HS-5 (cell line): ENCODE data around the gene PWWP3B.
"Not testable (repeated sequence)": the region's sequence is repeated elsewhere in the genome, so short reads cannot be mapped to it uniquely, and the experiment has no call there.

Experiments
- DNase-seq: peaks from one replicate; pipeline ENCODE4 v3.0.0-alpha.2; 2012; ENCODE audit warnings: low read depth

PWWP3B gene

DNA sequence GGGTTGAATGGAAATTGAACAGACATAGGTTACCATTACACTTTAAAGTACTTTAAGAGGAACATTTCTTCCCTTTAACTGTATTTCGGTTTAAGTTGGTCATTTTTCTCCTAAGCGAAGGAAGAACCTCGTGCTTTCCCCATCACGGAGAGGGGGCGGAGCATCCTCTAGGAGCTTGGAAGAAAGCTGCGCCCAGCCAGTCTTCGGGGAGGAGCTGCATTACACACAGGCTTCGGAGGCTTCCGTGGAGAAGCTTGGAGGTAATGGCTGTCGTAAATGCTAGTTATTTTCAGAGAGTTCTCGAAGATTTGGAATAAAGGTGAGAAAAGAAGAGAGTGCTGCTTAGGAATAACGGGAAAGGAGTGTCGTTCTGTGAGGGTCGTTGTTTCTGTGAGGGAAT is at the start of gene PWWP3B:
TSS of gene PWWP3B (plus strand) at position 199 of the 400 bp plus-strand sequence. CDS start 37,128 bp downstream, outside the sequence.
- no peak for DNase-seq

DNA sequence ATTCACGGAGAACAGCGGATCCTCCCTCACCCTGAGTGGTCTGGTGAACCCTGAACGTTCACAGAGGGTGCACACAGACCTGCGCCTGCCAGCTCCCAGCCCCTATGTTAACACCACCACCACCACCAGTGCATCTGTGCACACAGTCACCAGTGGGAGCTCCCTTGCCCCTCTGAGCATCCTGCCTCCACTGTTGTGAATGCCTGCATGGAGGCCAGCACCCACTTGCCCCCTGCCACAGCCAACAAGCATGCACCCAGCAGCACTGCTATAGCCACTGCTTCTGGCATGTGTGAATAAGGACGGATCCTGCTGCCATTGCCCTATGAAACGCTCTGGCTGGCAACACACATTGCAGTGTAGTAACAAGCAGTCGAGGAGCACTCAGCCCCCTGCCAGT is 29.1 kb upstream of the PWWP3B start:
- no peak for DNase-seq

DNA sequence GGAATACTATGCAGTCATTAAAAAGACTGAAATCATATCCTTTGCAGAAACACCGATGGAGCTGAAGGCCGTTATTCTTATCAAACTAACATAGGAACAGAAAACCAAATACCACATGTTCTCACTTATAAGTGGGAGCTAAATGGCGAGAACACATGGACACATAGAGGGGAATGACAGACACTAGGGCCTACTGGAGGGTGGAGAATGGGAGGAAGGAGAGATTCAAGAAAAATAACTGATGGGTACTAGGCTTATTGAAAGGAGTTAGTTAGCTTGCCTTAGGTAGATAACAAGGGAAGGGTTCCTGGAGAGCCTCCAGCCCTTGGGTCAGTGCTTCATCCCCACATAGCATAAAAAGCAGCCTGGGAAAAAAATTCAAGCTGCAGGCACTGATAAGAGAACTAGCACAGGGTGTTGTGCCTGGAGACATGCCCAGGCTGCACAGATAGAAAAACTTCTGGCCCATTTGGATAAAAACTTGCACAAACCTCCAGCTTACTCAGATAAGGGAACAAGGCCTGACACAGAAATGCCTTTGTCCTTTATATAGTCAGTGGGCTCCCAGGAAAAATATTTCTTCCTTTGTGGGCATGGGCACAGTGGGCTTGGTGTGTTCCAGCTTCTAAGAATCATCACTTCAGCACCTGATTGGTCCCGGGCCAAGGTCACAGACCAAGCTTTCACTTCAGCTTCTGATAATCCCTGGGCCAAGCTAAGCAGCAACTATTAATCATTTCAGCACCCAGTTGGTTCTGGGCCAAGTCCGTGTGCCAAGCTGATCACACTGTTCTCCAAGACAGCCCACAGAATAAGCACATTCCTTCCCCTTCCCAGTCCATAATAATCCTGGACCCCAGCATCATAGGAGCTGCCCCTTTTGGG is 23.1 kb upstream of the PWWP3B start:
- no peak for DNase-seq

DNA sequence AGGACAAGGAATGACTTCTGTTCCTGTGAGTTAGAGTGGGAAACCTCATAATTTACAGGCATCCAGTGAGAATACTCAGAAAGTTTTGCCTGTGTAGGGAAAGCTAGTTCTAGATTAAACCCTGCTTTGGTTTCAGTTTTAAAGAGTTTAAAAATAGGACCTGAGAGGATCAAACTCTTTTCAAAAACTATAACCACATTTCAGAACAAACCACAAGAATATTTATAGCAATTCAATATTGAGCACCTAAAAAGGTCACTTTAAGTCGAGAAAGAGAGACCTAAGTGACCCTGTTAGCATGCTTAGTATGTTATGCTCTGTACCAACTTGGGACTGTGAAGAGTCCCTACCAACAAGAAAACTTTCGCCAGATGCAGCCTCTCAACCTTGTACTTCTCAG is 17.4 kb upstream of the PWWP3B start:
- no peak for DNase-seq

DNA sequence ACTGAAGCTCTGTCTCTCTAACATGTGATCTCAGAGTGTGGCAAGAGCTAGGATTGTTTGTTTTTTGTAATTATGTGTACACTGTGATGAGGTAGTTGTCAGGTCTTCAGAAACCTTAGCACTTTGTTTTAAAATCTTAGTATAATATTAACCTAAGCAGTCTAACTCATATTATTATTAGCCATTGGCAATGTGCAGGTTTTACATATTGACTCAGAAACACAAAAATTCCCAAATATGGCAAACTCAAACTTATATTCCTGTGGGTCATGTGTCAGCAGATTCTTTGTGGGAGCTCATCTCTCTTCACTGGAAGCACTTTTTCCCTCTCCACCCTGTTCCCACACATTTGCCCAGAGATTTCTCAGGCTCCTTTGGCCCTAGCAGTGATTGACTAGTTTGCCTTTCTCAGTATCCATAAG is 8.2 kb upstream of the PWWP3B start:
- no peak for DNase-seq

DNA sequence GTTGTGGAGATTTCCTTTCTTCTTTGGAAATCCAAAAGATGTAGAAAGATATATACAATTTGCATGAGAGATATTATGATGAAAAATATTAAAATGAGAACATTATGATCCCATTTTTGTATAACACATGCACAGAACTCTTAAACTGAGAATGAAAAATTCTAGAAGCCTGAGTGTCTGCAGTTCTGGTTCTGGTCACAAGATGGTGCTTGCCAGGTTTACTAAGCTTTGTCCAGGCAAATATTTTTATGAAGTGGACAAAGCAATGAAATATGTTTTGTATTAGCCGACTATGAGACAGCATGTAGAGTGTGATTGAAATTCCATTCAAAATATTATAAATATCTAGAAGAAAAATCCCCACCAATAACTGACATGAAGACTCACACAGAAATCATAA is 2.2 kb downstream of the PWWP3B start:
- DNase-seq: no peak

DNA sequence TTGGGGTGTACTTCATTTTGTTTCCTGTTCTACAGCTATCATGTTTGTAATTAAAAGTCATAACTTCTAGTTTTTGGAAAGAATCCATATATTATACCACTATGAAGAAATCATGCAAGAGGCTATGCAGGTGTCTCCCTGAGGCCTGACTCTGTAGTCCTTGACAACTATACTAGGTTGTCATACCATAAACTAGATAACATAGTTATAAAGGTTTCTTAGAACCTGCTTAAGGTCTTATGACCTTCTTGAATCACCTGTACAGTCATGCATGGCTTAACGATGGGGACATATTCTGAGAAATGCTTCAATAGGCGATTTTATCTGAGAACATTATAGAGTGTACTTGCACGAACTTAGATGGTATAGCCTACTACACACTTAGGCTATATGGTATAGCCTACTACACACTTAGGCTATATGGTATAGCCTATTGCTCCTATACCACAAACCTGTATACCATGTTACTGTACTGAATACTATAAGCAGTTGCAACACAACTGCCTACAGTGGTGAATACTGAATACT is 3.3 kb downstream of the PWWP3B start:
- no peak for DNase-seq

DNA sequence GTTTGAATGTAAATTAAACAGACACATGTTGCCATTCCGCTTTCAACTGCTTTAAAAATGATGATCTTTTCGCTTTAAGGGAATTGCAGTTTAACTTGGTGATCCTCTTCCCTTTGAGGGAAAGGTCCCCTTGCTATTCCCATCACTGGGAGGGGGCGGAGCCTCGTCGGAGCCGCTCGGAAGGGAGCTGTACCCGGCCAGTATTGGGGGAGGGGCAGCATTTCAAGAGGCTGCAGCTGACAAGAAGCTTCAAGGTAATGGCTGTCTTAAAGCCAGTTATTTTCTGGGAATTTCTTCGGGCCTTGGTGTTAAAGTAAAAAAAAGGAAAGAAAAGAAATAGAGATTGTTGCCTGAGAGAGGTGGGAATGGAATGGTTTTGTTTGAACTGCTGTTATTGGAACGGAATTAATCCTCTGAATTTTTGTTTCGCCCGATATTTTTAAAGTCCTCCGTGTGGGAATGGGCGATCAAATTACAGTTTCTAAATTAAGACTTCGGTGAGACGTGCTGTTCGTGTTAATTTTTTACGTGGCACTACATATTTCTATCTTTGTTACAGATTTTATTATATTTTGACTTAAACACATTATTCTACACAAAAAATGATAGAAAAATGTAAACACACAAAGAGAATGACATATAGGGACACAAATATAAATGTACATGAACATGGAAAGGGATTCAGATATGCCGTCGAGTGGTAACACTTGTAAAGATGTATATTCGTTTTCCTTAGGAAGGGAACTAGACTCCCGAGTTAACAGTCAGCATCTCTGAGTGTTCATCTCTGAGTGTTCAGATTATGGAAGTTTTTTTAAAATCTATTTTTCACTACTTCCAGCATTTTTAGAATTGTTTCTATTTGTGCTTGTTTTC is 9.2 kb downstream of the PWWP3B start:
- DNase-seq: no peak

DNA sequence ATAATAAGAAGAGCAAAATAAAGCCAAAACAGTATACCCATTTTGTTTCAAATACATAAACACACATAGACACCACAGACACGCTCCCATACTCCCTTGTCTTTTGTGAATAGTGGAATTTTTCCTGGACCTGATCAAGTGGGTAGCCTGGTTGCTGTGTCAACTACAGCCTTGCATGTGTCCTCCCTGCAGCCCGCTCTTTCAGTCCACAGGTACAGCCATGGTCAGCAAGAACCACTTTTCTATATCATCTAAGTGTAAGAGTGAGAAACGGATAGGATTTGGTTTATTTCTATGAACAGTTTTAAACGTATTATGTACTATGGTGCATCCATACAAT is 9.8 kb downstream of the PWWP3B start:
- no peak for DNase-seq

DNA sequence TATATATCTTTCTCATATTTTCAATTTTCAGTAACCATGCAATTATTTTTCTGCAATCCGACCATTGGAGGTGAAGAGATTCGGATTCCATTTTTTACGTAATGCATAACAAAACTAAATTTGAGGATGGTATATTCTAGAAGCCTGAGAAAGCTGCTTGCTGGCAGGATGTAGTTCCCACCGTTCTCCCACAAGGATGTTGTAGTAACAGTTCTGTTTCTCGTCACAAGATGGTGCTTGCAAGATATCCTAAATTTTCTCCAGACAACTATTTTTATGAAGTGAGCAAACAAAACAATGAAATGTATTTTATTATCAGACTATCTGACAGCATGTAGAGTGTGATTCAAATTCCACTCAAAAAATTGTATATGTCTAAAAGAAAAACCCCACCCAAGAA is 10.7 kb downstream of the PWWP3B start:
- DNase-seq: no peak

DNA sequence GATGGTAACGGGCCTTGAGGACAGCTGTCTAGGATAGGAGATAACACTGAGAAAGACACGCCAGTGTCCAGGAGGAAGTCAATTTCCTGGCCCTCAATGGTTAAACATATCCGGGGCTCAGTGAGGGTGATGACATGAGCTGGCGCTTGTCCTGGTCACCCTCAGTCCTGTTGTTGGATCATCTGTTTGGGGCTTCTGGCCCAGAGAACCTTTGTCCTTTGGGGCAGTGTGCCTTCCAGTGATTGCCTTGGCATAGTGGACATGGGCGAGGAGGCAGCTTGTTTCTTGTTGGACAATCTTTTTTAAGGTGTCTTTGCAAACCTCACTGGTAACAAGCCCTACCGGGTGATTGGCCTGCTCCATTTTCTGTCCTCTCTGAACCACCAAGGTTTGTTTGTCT is 15.6 kb downstream of the PWWP3B start:
- DNase-seq: not testable (repeated sequence)

DNA sequence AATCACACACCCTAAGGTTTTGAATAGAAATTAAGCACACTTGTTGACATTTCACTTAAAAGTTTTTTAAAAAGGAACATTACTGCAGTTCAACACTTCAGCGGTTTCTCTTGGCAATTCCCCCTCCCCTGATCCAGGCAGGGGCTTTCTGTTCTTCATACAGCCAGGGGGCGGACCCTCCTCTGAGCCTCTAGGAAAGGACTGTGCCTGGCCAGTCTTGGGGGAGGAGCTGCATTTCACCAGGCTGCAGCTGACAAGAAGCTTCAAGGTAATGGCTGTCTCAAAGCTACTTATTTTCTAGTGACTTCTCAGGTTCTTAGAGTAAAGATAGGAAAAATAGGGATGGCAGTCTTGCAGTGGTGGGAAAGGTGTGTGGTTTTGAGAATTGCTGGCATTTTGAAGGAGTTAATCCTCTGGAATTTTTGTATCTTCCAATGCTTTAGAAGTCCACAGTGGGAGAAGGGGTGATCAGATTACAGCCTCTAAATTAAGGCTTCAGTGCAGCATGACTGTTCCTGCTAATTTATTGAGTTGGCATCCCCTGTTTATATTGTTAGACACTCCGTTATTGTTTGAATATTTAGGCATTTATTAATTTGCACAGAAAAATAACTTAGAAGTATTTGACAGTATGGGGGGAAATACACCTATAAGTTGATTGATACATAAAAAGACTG is 33.5 kb downstream of the PWWP3B start:
- DNase-seq: no peak

DNA sequence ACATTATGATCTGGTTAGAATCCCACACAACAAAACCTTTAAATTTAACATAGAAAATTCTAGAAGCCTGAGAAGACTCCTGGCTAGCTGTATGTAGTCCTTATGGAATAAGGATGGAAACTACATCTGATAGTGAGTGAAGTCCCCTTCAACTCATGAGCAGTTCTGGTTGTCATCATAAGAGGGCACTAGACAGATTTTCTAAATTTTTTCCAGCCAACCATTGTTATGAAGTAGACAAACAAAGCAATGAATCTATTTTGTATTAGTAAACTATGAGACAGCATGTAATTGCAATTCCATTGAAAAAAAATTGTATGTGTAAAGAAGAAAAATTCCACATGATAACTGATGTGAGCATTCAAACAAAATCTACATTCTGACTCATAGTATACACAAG is 35.2 kb downstream of the PWWP3B start:
- DNase-seq: no peak

DNA sequence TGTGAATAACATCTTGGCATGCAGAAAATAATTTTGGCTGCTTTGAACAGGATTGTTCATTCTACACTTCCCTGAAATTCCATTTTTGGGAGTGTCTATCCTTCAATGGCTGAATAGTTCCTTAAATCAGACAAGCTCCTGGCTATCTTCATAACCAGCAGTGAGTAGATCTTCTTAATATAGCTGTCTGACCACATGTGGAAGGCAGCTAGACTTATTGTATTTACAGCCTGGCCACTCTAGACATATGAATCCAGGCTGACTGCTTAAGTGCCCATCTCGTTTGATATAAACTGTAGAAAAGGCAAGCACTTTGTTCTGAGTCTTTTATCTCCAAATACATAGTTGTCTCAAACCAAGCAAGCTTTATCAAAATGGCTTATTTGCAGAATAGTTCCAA is 40.0 kb downstream of the PWWP3B start:
- no peak for DNase-seq
